ENCODE data around the gene MPO. TPM values are rescaled to one million over a fixed set of nuclear protein-coding genes. Genes with fewer than 3 reads are reported as not detected.

The MPO gene
- total and polyA plus RNA-seq, 2 of the 8 experiments (the other 6 are each of a cell fraction or from before 2014, with no cell fraction given), result 0.06 to 0.74 TPM

DNA sequence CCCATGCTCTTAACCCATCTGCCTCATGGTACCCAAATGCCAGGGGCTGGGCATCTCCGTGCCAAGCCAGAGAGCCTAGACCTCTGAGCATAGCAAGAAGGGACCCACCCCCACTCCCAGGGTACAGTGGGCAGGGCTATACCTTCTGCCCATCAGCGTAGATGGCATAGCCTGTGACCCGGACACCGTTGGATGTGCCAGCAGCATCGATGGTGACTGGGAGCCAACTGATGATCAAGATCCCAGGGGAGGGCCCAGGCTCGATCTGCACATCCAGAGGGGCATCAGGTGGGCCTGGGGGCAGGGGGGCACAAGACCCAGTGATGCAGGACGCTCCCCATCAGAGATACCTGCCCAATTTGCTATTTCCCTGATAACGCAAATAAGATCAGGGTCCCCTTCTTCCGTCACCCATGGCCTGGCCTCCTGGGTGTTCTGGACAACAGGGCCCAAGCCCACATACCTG, 30.7 kb upstream of the MPO start:
- Histone ChIP-seq H2BK120ac (replicated peaks; ENCODE audit: low read depth, low read length) (no peak overlapping the region), H4K8ac (ENCODE audit: extremely low read depth, insufficient read depth, low read length) (no peak overlapping the region), H3K14ac (ENCODE audit: insufficient read length) (no peak overlapping the region), H4K5ac (ENCODE audit: insufficient read length, low read depth, low read length) (no peak overlapping the region), H3K4me3 (ENCODE audit: extremely low read depth in 1 of 4, insufficient read depth in 2 of 4, low read depth in 3 of 4, low read length in 4 of 4) (no peak overlapping the region), H3K18ac (ENCODE audit: extremely low read depth, low read length) (no peak overlapping the region), H3K23me2 (ENCODE audit: low read depth, low read length) (no peaks in the 10 kb centered on the region; the same call in 1 of the 2 replicates), H4K91ac (replicated peaks; ENCODE audit: insufficient read length, low read length) (no peak overlapping the region), H3K4ac (replicated peaks; ENCODE audit: insufficient read length, low read depth, low read length) (no peak overlapping the region), H3K4me2 (ENCODE audit: insufficient read depth in 1 of 2, low read depth in 2 of 2, low read length in 2 of 2) (no peak overlapping the region), H2AFZ (ENCODE audit: low read length) (no peak overlapping the region), H2AK5ac (ENCODE audit: low read depth, low read length) (no peak overlapping the region), H3K56ac (replicated peaks; ENCODE audit: insufficient read length, low read depth, low read length) (no peak overlapping the region), H3K9me3 (ENCODE audit: insufficient read depth in 2 of 2, low read depth in 1 of 2, low read length in 1 of 2) (no peaks in the 10 kb centered on the region), H3K27me3 (replicated peaks in 1 of 4; ENCODE audit: control insufficient read depth in 3 of 4, extremely low read depth in 1 of 4, insufficient read depth in 3 of 4, low read length in 3 of 4) (no peaks in the 10 kb centered on the region), H3K9ac (replicated peaks in 1 of 4; ENCODE audit: extremely low read depth in 1 of 4, low read depth in 3 of 4, low read length in 3 of 4) (no peak overlapping the region), H3K23ac (ENCODE audit: insufficient read length) (no peak overlapping the region), H2BK5ac (ENCODE audit: low read depth, low read length) (no peak overlapping the region), H2BK12ac (ENCODE audit: low read depth, low read length) (no peak overlapping the region), H3K79me1 (ENCODE audit: low read depth, low read length) (no peaks in the 10 kb centered on the region), H4K20me1 (replicated peaks in 1 of 2; ENCODE audit: control insufficient read depth in 1 of 2, insufficient read depth in 2 of 2, low read length in 2 of 2) (no peaks in the 10 kb centered on the region), H3K79me2 (ENCODE audit: control insufficient read depth in 1 of 2, insufficient read depth in 2 of 2, low read length in 2 of 2) (no peaks in the 10 kb centered on the region), H2BK15ac (ENCODE audit: low read length) (no peak overlapping the region), H3K36me3 (ENCODE audit: control insufficient read depth in 2 of 4, insufficient read depth in 4 of 4, low read length in 3 of 4) (no peaks in the 10 kb centered on the region), H3K27ac (ENCODE audit: low read depth, low read length) (no peak overlapping the region), H3K4me1 (replicated peaks in 1 of 4; ENCODE audit: control insufficient read depth in 3 of 4, insufficient read depth in 4 of 4, low read length in 3 of 4) (peaks cover 0 to 11% (median 6%) of the 10 kb centered on the region in 4 experiments; a peak in 4 of 7 replicates), H2BK20ac (ENCODE audit: low read length) (no peak overlapping the region)
- WGBS, 2 experiments (ENCODE audit: extremely low coverage in 1 of 2, insufficient coverage in 1 of 2, insufficient read length in 1 of 2, insufficient replicate concordance in 2 of 2, low coverage in 1 of 2, low lambda C conversion rate in 2 of 2, missing lambda C conversion rate in 1 of 2), result 92% methylated on average over 9 of the region's 9 CpGs; no CpG with 5 or more reads in 1 of the 2 experiments
- ChIA-PET CTCF (ENCODE audit: partially characterized antibody) (interaction anchor here (1.0 to 21.9 kb wide), 8 partner anchors 7 to 171 kb away, joined by 3 to 384 read pairs (median 8); no protein-coding TSS in a partner anchor), POLR2A (ENCODE audit: partially characterized antibody) (interaction anchor here (1.1 kb wide), 2 partner anchors 10 to 31 kb away, joined by 3 to 6 read pairs; partner anchors contain the start of gene MPO)
- TF ChIP-seq CTBP2 (IDR thresholded peaks at IDR 0.05; ENCODE audit: borderline replicate concordance, insufficient read depth, insufficient read length, low read length), result no peak
- no peak for TF ChIP-seq SIN3A (conservative IDR thresholded peaks at IDR 0.05 in 1 of 2, IDR thresholded peaks at IDR 0.05 in 1 of 2; ENCODE audit: low read depth in 1 of 2, low read length in 2 of 2)
- no peak for TF ChIP-seq POLR2A (IDR thresholded peaks at IDR 0.05; ENCODE audit: control extremely low read depth in 1 of 2, low read depth in 2 of 2, low read length in 2 of 2)
- no peak for TF ChIP-seq POLR2AphosphoS5 (IDR thresholded peaks at IDR 0.05; ENCODE audit: low read depth, low read length)
- TF ChIP-seq KDM4A (IDR thresholded peaks at IDR 0.05; ENCODE audit: low read depth, low read length, severe bottlenecking), result no peak
- TF ChIP-seq TAF1 (IDR thresholded peaks at IDR 0.05; ENCODE audit: low read depth, low read length), result no peak
- no peak for TF ChIP-seq TCF12 (IDR thresholded peaks at IDR 0.05; ENCODE audit: low read depth, low read length)
- TF ChIP-seq BCL11A (IDR thresholded peaks at IDR 0.05; ENCODE audit: low read depth in 2 of 2, low read length in 2 of 2), result no peak
- no peak for TF ChIP-seq USF2 (IDR thresholded peaks at IDR 0.05; ENCODE audit: low read length)
- TF ChIP-seq EZH2 (IDR thresholded peaks at IDR 0.05; ENCODE audit: low read depth, low read length, severe bottlenecking), result no peak
- no peak for TF ChIP-seq SIRT6 (IDR thresholded peaks at IDR 0.05; ENCODE audit: low read length)
- DNase-seq (ENCODE audit: low read depth in 1 of 2, low spot score in 2 of 2) (peak in 1 of 2 experiments; percentile 38), FAIRE-seq (no peak)
